GM12878 (cell line): Measurements from ENCODE around the gene WBP11. TPM values are rescaled to one million over a fixed set of nuclear protein-coding genes. Genes with fewer than 3 reads are reported as not detected.

Experiments used
- ATAC-seq: fragments of 200-7000 bp; cut with Tn5 transposase; 3 replicates; pipeline ENCODE4 v1.9.1; 2020; ENCODE audit warnings: mild to moderate bottlenecking, moderate library complexity
- BruUV-seq: library from RNA; stranded (reverse); fragments of 400-500 nt; replicated peaks from 2 replicates; lab custom pipeline; 2021; lab: Mats Ljungman, UMichigan
- CTCF ChIA-PET: fragments of 300-600 bp; sonication (Branson Sonifier 250); formaldehyde crosslinking; extraction: SDS; loops from one replicate; lab custom pipeline; 2021; ENCODE audit warnings: inconsistent platforms; lab: Yijun Ruan, JAX
- POLR2A ChIA-PET: fragments of 350-600 bp; formaldehyde crosslinking; extraction: SDS; loops from one replicate; lab custom pipeline; 2021; ENCODE audit warnings: inconsistent platforms; lab: Charles Lee
- RAD21 ChIA-PET: fragments of 300-600 bp; sonication (Branson Sonifier 250); formaldehyde crosslinking; loops from one replicate; lab custom pipeline; 2023; ENCODE audit warnings: antibody characterized with exemption; ENCODE audit not compliant: unreplicated experiment; lab: Charles Lee
- SMC1A ChIA-PET: fragments of 300-600 bp; sonication (Branson Sonifier 250); formaldehyde crosslinking; loops from one replicate; lab custom pipeline; 2023; ENCODE audit not compliant: unreplicated experiment, uncharacterized antibody; lab: Charles Lee
- DNase-seq: peaks from one replicate; pipeline ENCODE4 v3.0.0-alpha.2; 2011; ENCODE audit warnings: low read depth, low spot score
- FAIRE-seq: peaks from 3 replicates; lab custom pipeline; 2011; peaks lifted over from hg19 to GRCh38; lab: Jason Lieb, UNC
- H2AFZ ChIP-seq: 2 replicates; pipeline ENCODE4 v1.6.0; 2011; ENCODE audit warnings: low read depth, low read length, control low read depth; ENCODE audit not compliant: control insufficient read depth
- H3K27ac ChIP-seq: 2 replicates; pipeline ENCODE4 v1.5.1; 2011; ENCODE audit warnings: control low read depth; ENCODE audit not compliant: control insufficient read depth, insufficient read depth
- H3K27me3 ChIP-seq, 2 experiments: replicated peaks in 1 of 2; 2 replicates each; pipeline versions ENCODE4 v1.6.0 to v1.6.1; 2011; ENCODE audit warnings: low read length in 1 of 2; ENCODE audit not compliant: control insufficient read depth in 2 of 2, insufficient read depth in 2 of 2
- H3K36me3 ChIP-seq, 2 experiments: 2 replicates each; pipeline ENCODE4 v1.5.1; 2011; ENCODE audit warnings: low read length in 1 of 2; ENCODE audit not compliant: control insufficient read depth in 2 of 2, insufficient read depth in 2 of 2
- H3K4me1 ChIP-seq: 2 replicates; pipeline ENCODE4 v1.6.1; 2011; ENCODE audit warnings: mild to moderate bottlenecking, low read length, moderate library complexity, mixed read lengths; ENCODE audit not compliant: control insufficient read depth, insufficient read depth
- H3K4me2 ChIP-seq: 2 replicates; pipeline ENCODE4 v1.6.0; 2011; ENCODE audit warnings: control low read depth; ENCODE audit not compliant: control insufficient read depth, insufficient read depth
- H3K4me3 ChIP-seq: fragments of 200-600 bp; sonication (generic); 2 replicates; pipeline ENCODE4 v1.5.1; 2016
- H3K79me2 ChIP-seq: 2 replicates; pipeline ENCODE4 v1.6.0; 2011; ENCODE audit warnings: low read length; ENCODE audit not compliant: control insufficient read depth, insufficient read depth
- H3K9ac ChIP-seq: 2 replicates; pipeline ENCODE4 v1.8.0; 2011; ENCODE audit warnings: low read length, control low read depth, mixed read lengths; ENCODE audit not compliant: control insufficient read depth, insufficient read depth
- H3K9me3 ChIP-seq: replicated peaks from 3 replicates; pipeline ENCODE4 v1.5.1; 2011; ENCODE audit warnings: mild to moderate bottlenecking, low read length; ENCODE audit not compliant: control insufficient read depth, insufficient read depth
- H4K20me1 ChIP-seq: 2 replicates; pipeline ENCODE4 v1.6.0; 2011; ENCODE audit not compliant: control insufficient read depth, insufficient read depth
- CEBPB ChIP-seq, 2 experiments: fragments of 150-350 bp in 1 of 2; IDR thresholded peaks; 2 replicates each; pipeline ENCODE4 v1.6.1; 2012 to 2014; ENCODE audit warnings: low read depth in 2 of 2, low read length in 2 of 2, borderline replicate concordance in 1 of 2, inconsistent platforms in 1 of 2
- CHD2 ChIP-seq: IDR thresholded peaks from 2 replicates; pipeline ENCODE4 v1.6.1; 2011; ENCODE audit warnings: low read depth, low read length, improper control_type of control experiment, borderline replicate concordance
- CTCF ChIP-seq, 3 experiments: IDR thresholded peaks in 2 of 3; conservative IDR thresholded peaks in 1 of 3; 2 replicates each; pipeline ENCODE4 v1.5.1; 2011; ENCODE audit warnings: low read depth in 3 of 3, low read length in 3 of 3, mild to moderate bottlenecking in 3 of 3, control low read depth in 2 of 3, moderate library complexity in 2 of 3, inconsistent platforms in 1 of 3, mixed read lengths in 1 of 3; ENCODE audit not compliant: control insufficient read depth in 2 of 3, insufficient read depth in 1 of 3; ENCODE audit errors: extremely low read depth in 1 of 3
- GABPA ChIP-seq: IDR thresholded peaks from 2 replicates; pipeline ENCODE4 v1.6.1; 2014; ENCODE audit warnings: antibody characterized with exemption, low read depth, mild to moderate bottlenecking, inconsistent platforms
- HDGF ChIP-seq: fragments of 450-650 bp; IDR thresholded peaks from 2 replicates; pipeline ENCODE4 v1.6.1; 2016; ENCODE audit warnings: antibody characterized with exemption
- KDM1A ChIP-seq: fragments of 200-600 bp; sonication (generic); IDR thresholded peaks from 2 replicates; pipeline ENCODE4 v1.6.1; 2016; ENCODE audit warnings: borderline replicate concordance
- KLF5 ChIP-seq: fragments of 450-650 bp; IDR thresholded peaks from 2 replicates; pipeline ENCODE4 v1.6.1; 2014; ENCODE audit warnings: mild to moderate bottlenecking; ENCODE audit not compliant: partially characterized antibody
- MLLT1 ChIP-seq: fragments of 450-650 bp; IDR thresholded peaks from 2 replicates; pipeline ENCODE4 v1.6.1; 2016; ENCODE audit warnings: mild to moderate bottlenecking
- RELB ChIP-seq: fragments of 450-650 bp; IDR thresholded peaks from 2 replicates; pipeline ENCODE4 v1.6.1; 2017; ENCODE audit warnings: low read depth, mild to moderate bottlenecking, moderate library complexity
- SP1 ChIP-seq: IDR thresholded peaks from one replicate; pipeline ENCODE4 v1.6.1; 2011; ENCODE audit warnings: low read depth, low read length
- USF2 ChIP-seq: IDR thresholded peaks from 2 replicates; pipeline ENCODE4 v1.6.1; 2011; ENCODE audit warnings: low read depth, low read length, improper control_type of control experiment, borderline replicate concordance
- WRNIP1 ChIP-seq: IDR thresholded peaks from 2 replicates; pipeline ENCODE4 v1.6.1; 2011; ENCODE audit warnings: low read depth, low read length, improper control_type of control experiment, borderline replicate concordance
- WGBS: methylation state at CpG from one replicate; pipeline ENCODE4 v1.1.6; 2016; ENCODE audit warnings: low lambda C conversion rate; ENCODE audit not compliant: insufficient replicate concordance, insufficient coverage; ENCODE audit errors: missing lambda C conversion rate; 5-methylcytosine and 5-hydroxymethylcytosine counted together
- in situ Hi-C: fragments of 300-500 bp; cut with MboI; formaldehyde crosslinking; loops from 9 replicates; pipeline ENCODE4 v1.14.3; 2018; ENCODE audit warnings: mixed read lengths
- intact Hi-C: fragments of 100-400 bp; cut with micrococcal nuclease; formaldehyde crosslinking; loops from one replicate; pipeline ENCODE4 v1.14.2; 2022; ENCODE audit not compliant: unreplicated experiment
- polyA plus RNA-seq, 11 experiments: library from polyadenylated mRNA; depleted of rRNA in 4 of 11; unstranded in 6 of 11; stranded (reverse) in 5 of 11; fragments of >200 nt; fragmentation: Nextera tagmentation in 4 of 11; fragmentation: Illumina TruSeq in 1 of 11; extraction: Ambion mirVana in 4 of 11; extraction: Trizol in 1 of 11; gene quantifications; 1 replicate in 1 of 11; 2 replicates in 10 of 11; pipeline versions ENCODE4 v1.2.1 to v1.2.3, GENCODE V29; 2011 to 2016; ENCODE audit warnings: inconsistent platforms in 2 of 11, missing spikeins in 2 of 11, low read depth in 1 of 11
- total RNA-seq, 4 experiments: library from RNA; depleted of rRNA in 3 of 4; stranded (reverse); fragments of >200 nt in 3 of 4; fragmentation: Illumina TruSeq in 1 of 4; extraction: Trizol in 1 of 4; gene quantifications; 2 replicates each; pipeline versions ENCODE4 v1.2.1 to v1.2.3, GENCODE V29; 2013 to 2021

Gene WBP11
- total and polyA plus RNA-seq, 10 of the 15 experiments (the other 5 are each of a cell fraction or from before 2014, with no cell fraction given): 11.5 to 107 (median 29.1) TPM

GRCh38 chr12:14769969-14770495 lies 33.2 kb downstream of the WBP11 start (continued):
- TF ChIP-seq USF2: no peak
- 0 out of 2 replicates have a peak, but pooled peaks have one; percentile 53 for TF ChIP-seq HDGF

GRCh38 chr12:14769466-14769968 lies 33.8 kb downstream of the WBP11 start:
- peak overlapping the region; percentile 99 for H3K9ac ChIP-seq
- SMC1A ChIA-PET: interaction anchor here (0.6 to 3.6 kb wide), 15 partner anchors 10 to 806 kb away, joined by 3 to 52 read pairs (median 3); partner anchors contain the start of genes ATF7IP, C12orf60 and WBP11
- H3K4me3 ChIP-seq: peak overlapping the region; percentile 83
- WGBS: 1% methylated on average over 26 of the region's 26 CpGs
- CTCF ChIA-PET: interaction anchor here (0.7 to 3.6 kb wide), 12 partner anchors 12 to 531 kb away, joined by 3 to 38 read pairs (median 6); partner anchors contain the start of genes C12orf60 and WBP11
- RAD21 ChIA-PET: interaction anchor here (0.5 to 9.5 kb wide), 12 partner anchors 11 to 759 kb away, joined by 3 to 89 read pairs (median 4); partner anchors contain the start of genes ARHGDIB, C12orf60 and WBP11
- H3K27me3 ChIP-seq: no peaks in the 10 kb centered on the region
- peak overlapping the region; percentile 73 for H3K4me2 ChIP-seq
- H3K9me3 ChIP-seq: peaks cover 16% of the 10 kb centered on the region; the same call in 2 of the 3 replicates
- intact Hi-C loops: loop anchor here (5.0 kb wide), 1 partner anchor 147 kb away; no protein-coding TSS in a partner anchor
- H3K4me1 ChIP-seq: no peaks in the 10 kb centered on the region; the same call in 1 of the 2 replicates
- H3K27ac ChIP-seq: peak overlapping the region; percentile 99
- BruUV-seq: TSS peak; percentile 79
- peak overlapping the region; percentile 15 for H2AFZ ChIP-seq
- H3K79me2 ChIP-seq: peaks cover 58% of the 10 kb centered on the region
- POLR2A ChIA-PET: interaction anchor here (0.6 to 3.3 kb wide), 7 partner anchors 34 to 404 kb away, joined by 3 to 41 read pairs (median 4); partner anchors contain the start of genes C12orf60 and WBP11
- H3K36me3 ChIP-seq: peaks cover 0 to 9% of the 10 kb centered on the region in 2 experiments; a peak in 2 of 4 replicates
- in situ Hi-C loops: loop anchor here (25.0 kb wide), 1 partner anchor 1868 kb away; no protein-coding TSS in a partner anchor
- FAIRE-seq (no peak), ATAC-seq (peak; percentile 11), DNase-seq (no peak)
- no peaks in the 10 kb centered on the region for H4K20me1 ChIP-seq
- no peak for TF ChIP-seq CEBPB (IDR thresholded peaks at IDR 0.05; ENCODE audit: borderline replicate concordance in 1 of 2, low read depth in 2 of 2, low read length in 2 of 2)
- TF ChIP-seq MLLT1: peak; percentile 62; the same call in 1 of the 2 replicates
- TF ChIP-seq CHD2: no peak
- TF ChIP-seq KLF5: no peak
- TF ChIP-seq WRNIP1: peak; percentile 19; the same call in 1 of the 2 replicates
- no peak for TF ChIP-seq GABPA
- TF ChIP-seq RELB: no peak
- peak in 2 of 3 experiments; percentile 39 to 40; a peak in 3 of 6 replicates for TF ChIP-seq CTCF (IDR thresholded peaks at IDR 0.05 in 2 of 3, conservative IDR thresholded peaks at IDR 0.05 in 1 of 3; ENCODE audit: control insufficient read depth in 2 of 3, extremely low read depth in 1 of 3, insufficient read depth in 1 of 3, low read depth in 3 of 3, low read length in 3 of 3)
- TF ChIP-seq SP1: no peak
- no peak for TF ChIP-seq KDM1A
